Endothelial cell (in vitro differentiated cells): ENCODE measurements around the gene KDSR. TPM values are rescaled to one million over a fixed set of nuclear protein-coding genes. Genes with fewer than 3 reads are reported as not detected.
A peak's percentile ranks its signal among the peaks of the same experiment; 100 is the strongest.
"Not testable (repeated sequence)": the region's sequence is repeated elsewhere in the genome, so short reads cannot be mapped to it uniquely, and the experiment has no call there.

Experiments used
- DNase-seq: peaks from one replicate; pipeline ENCODE4 v3.0.0; 2021; ENCODE audit warnings: low spot score
- H3K27ac Mint-ChIP-seq: one replicate; pipeline ENCODE4 v1.8.0; 2021; ENCODE audit warnings: mixed read lengths, inconsistent platforms; ENCODE audit not compliant: unreplicated experiment
- H3K27me3 Mint-ChIP-seq: one replicate; pipeline ENCODE4 v1.8.0; 2021; ENCODE audit warnings: mild to moderate bottlenecking, moderate library complexity, mixed read lengths, inconsistent platforms; ENCODE audit not compliant: unreplicated experiment
- H3K36me3 Mint-ChIP-seq: one replicate; pipeline ENCODE4 v1.8.0; 2021; ENCODE audit warnings: mild to moderate bottlenecking, low read depth, mixed read lengths, inconsistent platforms; ENCODE audit not compliant: unreplicated experiment
- H3K4me1 Mint-ChIP-seq: one replicate; pipeline ENCODE4 v1.8.0; 2021; ENCODE audit warnings: mild to moderate bottlenecking, mixed read lengths, inconsistent platforms; ENCODE audit not compliant: unreplicated experiment
- H3K4me3 Mint-ChIP-seq: one replicate; pipeline ENCODE4 v1.8.0; 2021; ENCODE audit warnings: mild to moderate bottlenecking, mixed read lengths, inconsistent platforms; ENCODE audit not compliant: unreplicated experiment
- H3K9me3 Mint-ChIP-seq: one replicate; pipeline ENCODE4 v1.8.0; 2021; ENCODE audit warnings: mixed read lengths, inconsistent platforms; ENCODE audit not compliant: unreplicated experiment
- CTCF ChIP-seq: fragments of 200-600 bp; sonication (generic); IDR thresholded peaks from one replicate; pipeline ENCODE4 v1.5.0; 2021; ENCODE audit warnings: antibody characterized with exemption; ENCODE audit not compliant: unreplicated experiment
- total RNA-seq: library from RNA; stranded (reverse); fragmentation: NEBNext Ultra II Directional; extraction: Animal tissue kit (Norgen Biotek cat#: 25700); gene quantifications from one replicate; pipeline ENCODE4 v1.2.1, GENCODE V29; 2021; ENCODE audit not compliant: unreplicated experiment

Gene KDSR
- total RNA-seq, 1 donor from 2014 or later = 23.9 TPM

- peak overlapping the region; percentile 93 for H3K4me3 Mint-ChIP-seq
- no peaks in the 10 kb centered on the region for H3K9me3 Mint-ChIP-seq
- peak; percentile 32 for DNase-seq
- H3K4me1 Mint-ChIP-seq = peaks cover 20% of the 10 kb centered on the region
- H3K27me3 Mint-ChIP-seq = peaks cover 7% of the 10 kb centered on the region
- no peak for TF ChIP-seq CTCF
- peak overlapping the region; percentile 84 for H3K27ac Mint-ChIP-seq
- H3K36me3 Mint-ChIP-seq = peaks cover 10% of the 10 kb centered on the region
Measured at GRCh38 chr18:63366213-63367052, 573 bp downstream of the KDSR start.

GRCh38 chr18:63365876-63366212 lies 1.2 kb downstream of the KDSR start:
- Mint-ChIP-seq H3K27ac (peak overlapping the region; percentile 84), H3K4me1 (peaks cover 20% of the 10 kb centered on the region)

DNA sequence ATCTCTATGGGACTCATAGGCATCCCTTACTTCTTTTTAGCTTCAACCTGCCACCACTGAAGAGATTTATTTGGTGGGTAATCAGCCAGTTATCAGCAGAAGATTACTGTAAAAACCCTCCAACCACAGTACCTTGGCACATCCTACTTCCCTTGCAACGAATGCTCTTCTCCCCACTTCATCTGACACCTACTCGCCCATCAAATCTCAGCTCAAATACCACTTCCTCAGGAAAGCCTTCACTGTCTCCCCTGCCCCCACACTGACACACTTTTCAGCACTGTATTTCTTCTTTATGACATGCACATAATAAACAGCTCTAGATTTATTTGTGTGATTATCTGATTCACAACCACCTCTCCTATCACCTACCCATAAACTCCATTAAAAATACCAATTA lies 3.1 kb downstream of the KDSR start:
- Mint-ChIP-seq H3K36me3 (peaks cover 9% of the 10 kb centered on the region), H3K4me1 (peaks cover 20% of the 10 kb centered on the region), H3K27me3 (peaks cover 7% of the 10 kb centered on the region), H3K27ac (no peak overlapping the region), H3K9me3 (no peaks in the 10 kb centered on the region), H3K4me3 (no peak overlapping the region)
- TF ChIP-seq CTCF = no peak
- no peak for DNase-seq

More at GRCh38 chr18:63365876-63366212, 1.2 kb downstream of the KDSR start:
- Mint-ChIP-seq H3K9me3 (no peaks in the 10 kb centered on the region), H3K27me3 (peaks cover 7% of the 10 kb centered on the region), H3K4me3 (peak overlapping the region; percentile 93), H3K36me3 (peaks cover 10% of the 10 kb centered on the region)
- peak; percentile 15 for DNase-seq
- TF ChIP-seq CTCF = no peak

DNA sequence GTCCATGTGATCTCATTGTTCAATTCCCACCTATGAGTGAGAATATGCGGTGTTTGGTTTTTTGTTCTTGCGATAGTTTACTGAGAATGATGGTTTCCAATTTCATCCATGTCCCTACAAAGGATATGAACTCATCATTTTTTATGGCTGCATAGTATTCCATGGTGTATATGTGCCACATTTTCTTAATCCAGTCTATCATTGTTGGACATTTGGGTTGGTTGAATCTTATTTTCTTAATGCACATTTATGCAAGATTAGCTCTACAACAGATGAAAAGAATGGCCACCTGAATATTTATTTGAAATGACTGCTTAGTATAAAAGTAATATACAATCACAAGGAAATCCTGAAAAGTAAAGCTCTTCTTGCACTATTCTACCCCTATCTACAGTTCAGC lies 3.6 kb downstream of the KDSR start:
- H3K36me3 Mint-ChIP-seq, H3K4me3 Mint-ChIP-seq, H3K27ac Mint-ChIP-seq, H3K9me3 Mint-ChIP-seq, H3K27me3 Mint-ChIP-seq, DNase-seq: not testable (repeated sequence)
- H3K4me1 Mint-ChIP-seq = peaks cover 20% of the 10 kb centered on the region

GRCh38 chr18:63356272-63356896 lies 10.6 kb downstream of the KDSR start:
- no peak for TF ChIP-seq CTCF
- no peak for DNase-seq
- Mint-ChIP-seq H3K4me1 (no peaks in the 10 kb centered on the region), H3K27ac (no peak overlapping the region), H3K9me3 (no peaks in the 10 kb centered on the region), H3K27me3 (no peaks in the 10 kb centered on the region), H3K4me3 (no peak overlapping the region), H3K36me3 (peaks cover 4% of the 10 kb centered on the region)
